ENCODE measurements around the gene AP1S2. TPM values are rescaled to one million over a fixed set of nuclear protein-coding genes. Genes with fewer than 3 reads are reported as not detected.

Gene AP1S2
- total and polyA plus RNA-seq, 5 donors from 2014 or later, result 32.8 to 93.5 (median 69.8) TPM

DNA sequence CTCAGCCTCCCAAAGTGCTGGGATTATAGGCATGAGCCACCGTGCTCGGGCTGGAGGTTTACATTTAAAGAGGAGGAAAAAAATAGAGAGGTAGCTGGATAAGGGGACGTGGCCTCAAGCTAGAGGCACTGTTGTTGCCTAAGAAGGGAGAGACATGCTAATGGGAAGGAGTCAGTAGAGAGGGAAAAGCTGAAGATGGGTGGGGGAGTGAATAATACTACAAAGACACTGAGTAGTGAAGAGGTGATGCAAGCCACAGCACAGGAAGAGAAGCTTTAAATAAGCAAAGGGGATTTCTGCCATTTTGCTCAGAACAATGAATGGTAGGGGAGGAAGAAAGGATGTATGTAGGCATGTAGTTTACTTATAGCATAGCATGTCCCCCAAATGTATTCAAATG is 11.5 kb upstream of the AP1S2 start:
- no peaks in the 10 kb centered on the region for H3K27me3 Mint-ChIP-seq

GRCh38 chrX:15864629-15865028 is 10.0 kb upstream of the AP1S2 start:
- H3K4me1 Mint-ChIP-seq, result no peaks in the 10 kb centered on the region
- H3K36me3 ChIP-seq (ENCODE audit: control insufficient read depth, insufficient read depth, low read length), result no peaks in the 10 kb centered on the region
- no peak overlapping the region for H3K27ac Mint-ChIP-seq
- no peaks in the 10 kb centered on the region for H3K9me3 ChIP-seq (ENCODE audit: control insufficient read depth in 2 of 2, low read length in 2 of 2)
- no peak for DNase-seq
- H3K36me3 Mint-ChIP-seq, result no peaks in the 10 kb centered on the region
- no peaks in the 10 kb centered on the region for H3K27me3 Mint-ChIP-seq
- ATAC-seq (ENCODE audit: low read depth in 2 of 2), result no peak
- no peak overlapping the region for H3K27ac ChIP-seq (ENCODE audit: insufficient read depth, low read length, poor library complexity, severe bottlenecking)
- H3K27me3 ChIP-seq (ENCODE audit: control insufficient read depth, insufficient read depth, low read length), result peaks cover 3% of the 10 kb centered on the region
- H3K9me3 Mint-ChIP-seq, result peaks cover 0 to 2% (median 0%) of the 10 kb centered on the region in 7 donors
- no peak overlapping the region for H3K4me3 ChIP-seq (ENCODE audit: low read depth, low read length)
- no peaks in the 10 kb centered on the region for H3K4me1 ChIP-seq (ENCODE audit: control insufficient read depth, insufficient read depth, low read length, poor library complexity, severe bottlenecking)
- no peak overlapping the region for H3K4me3 Mint-ChIP-seq

More for the DNA sequence above, 11.5 kb upstream of the AP1S2 start:
- Histone ChIP-seq H3K4me1 (ENCODE audit: control insufficient read depth, insufficient read depth, low read length, poor library complexity, severe bottlenecking) (no peaks in the 10 kb centered on the region), H3K36me3 (ENCODE audit: control insufficient read depth, insufficient read depth, low read length) (no peaks in the 10 kb centered on the region), H3K9me3 (ENCODE audit: control insufficient read depth in 2 of 2, low read length in 2 of 2) (no peaks in the 10 kb centered on the region), H3K4me3 (ENCODE audit: low read depth, low read length) (no peak overlapping the region), H3K27me3 (ENCODE audit: control insufficient read depth, insufficient read depth, low read length) (peaks cover 3% of the 10 kb centered on the region), H3K27ac (ENCODE audit: insufficient read depth, low read length, poor library complexity, severe bottlenecking) (no peak overlapping the region)
- ATAC-seq (ENCODE audit: low read depth in 2 of 2), result no peak
- no peaks in the 10 kb centered on the region for H3K36me3 Mint-ChIP-seq
- H3K9me3 Mint-ChIP-seq, result no peaks in the 10 kb centered on the region
- no peak for DNase-seq
- no peak overlapping the region for H3K4me3 Mint-ChIP-seq
- H3K4me1 Mint-ChIP-seq, result no peaks in the 10 kb centered on the region
- H3K27ac Mint-ChIP-seq, result no peak overlapping the region

DNA sequence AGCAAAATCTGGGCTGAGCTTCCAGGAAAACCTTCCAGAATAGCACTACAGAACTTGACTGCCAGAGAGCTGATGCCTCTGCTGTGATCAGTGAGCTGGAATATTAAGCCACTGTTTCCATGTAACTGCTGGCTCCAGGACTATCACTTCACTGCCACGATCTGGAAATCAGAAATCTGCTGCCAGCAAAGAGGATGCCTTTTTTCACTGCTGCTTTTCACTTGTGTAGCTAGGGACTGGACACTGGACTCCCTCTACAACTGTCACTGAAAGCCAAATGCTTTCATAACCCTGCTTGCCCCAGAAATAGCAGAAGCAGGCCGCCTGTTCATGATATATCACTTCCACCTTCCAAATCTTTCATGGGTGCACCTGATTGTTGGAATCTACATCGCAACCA is 9.4 kb upstream of the AP1S2 start:
- no peaks in the 10 kb centered on the region for H3K36me3 Mint-ChIP-seq
- H3K27ac Mint-ChIP-seq, result no peak overlapping the region
- Histone ChIP-seq H3K4me1 (ENCODE audit: control insufficient read depth, insufficient read depth, low read length, poor library complexity, severe bottlenecking) (no peaks in the 10 kb centered on the region), H3K4me3 (ENCODE audit: low read depth, low read length) (no peak overlapping the region), H3K36me3 (ENCODE audit: control insufficient read depth, insufficient read depth, low read length) (no peaks in the 10 kb centered on the region), H3K27ac (ENCODE audit: insufficient read depth, low read length, poor library complexity, severe bottlenecking) (no peak overlapping the region), H3K27me3 (ENCODE audit: control insufficient read depth, insufficient read depth, low read length) (peaks cover 3% of the 10 kb centered on the region), H3K9me3 (ENCODE audit: control insufficient read depth in 2 of 2, low read length in 2 of 2) (no peaks in the 10 kb centered on the region)
- H3K4me3 Mint-ChIP-seq, result no peak overlapping the region
- ATAC-seq (ENCODE audit: low read depth in 2 of 2), result no peak
- no peaks in the 10 kb centered on the region for H3K27me3 Mint-ChIP-seq
- H3K9me3 Mint-ChIP-seq, result peaks cover 0 to 2% (median 0%) of the 10 kb centered on the region in 7 donors
- no peak for DNase-seq
- no peaks in the 10 kb centered on the region for H3K4me1 Mint-ChIP-seq

DNA sequence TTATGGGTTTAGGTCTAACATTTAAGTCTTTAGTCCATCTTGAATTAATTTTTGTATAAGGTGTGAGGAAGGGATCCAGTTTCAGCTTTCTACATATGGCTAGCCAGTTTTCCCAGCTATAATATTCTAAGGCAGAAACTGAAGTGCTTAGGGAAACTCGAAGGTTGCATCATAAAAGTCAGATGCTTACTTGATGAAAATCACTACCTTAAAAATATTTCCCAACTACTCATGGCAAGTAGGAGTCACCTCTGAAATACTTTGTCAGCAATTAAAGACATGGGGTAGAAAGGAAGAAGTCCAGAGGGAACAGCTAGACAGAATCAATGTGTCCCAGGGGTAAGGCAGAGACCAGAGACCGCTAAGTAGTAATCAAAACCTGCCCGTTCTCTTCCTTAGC is 6.3 kb upstream of the AP1S2 start:
- no peak for DNase-seq
- peaks cover 0 to 2% (median 0%) of the 10 kb centered on the region in 7 donors for H3K9me3 Mint-ChIP-seq
- H3K36me3 Mint-ChIP-seq, result no peaks in the 10 kb centered on the region
- H3K27me3 Mint-ChIP-seq, result no peaks in the 10 kb centered on the region
- no peaks in the 10 kb centered on the region for H3K36me3 ChIP-seq (ENCODE audit: control insufficient read depth, insufficient read depth, low read length)
- no peaks in the 10 kb centered on the region for H3K27me3 ChIP-seq (ENCODE audit: control insufficient read depth, insufficient read depth, low read length)
- H3K4me1 Mint-ChIP-seq, result peaks cover 0 to 3% (median 0%) of the 10 kb centered on the region in 4 donors
- no peak overlapping the region for H3K4me3 ChIP-seq (ENCODE audit: low read depth, low read length)
- H3K9me3 ChIP-seq (ENCODE audit: control insufficient read depth in 2 of 2, low read length in 2 of 2), result no peaks in the 10 kb centered on the region
- no peaks in the 10 kb centered on the region for H3K4me1 ChIP-seq (ENCODE audit: control insufficient read depth, insufficient read depth, low read length, poor library complexity, severe bottlenecking)
- no peak for ATAC-seq (ENCODE audit: low read depth in 2 of 2)
- H3K27ac Mint-ChIP-seq, result no peak overlapping the region
- no peak overlapping the region for H3K27ac ChIP-seq (ENCODE audit: insufficient read depth, low read length, poor library complexity, severe bottlenecking)
- no peak overlapping the region for H3K4me3 Mint-ChIP-seq

- Histone ChIP-seq H3K36me3 (ENCODE audit: control insufficient read depth, insufficient read depth, low read length) (no peaks in the 10 kb centered on the region), H3K27me3 (ENCODE audit: control insufficient read depth, insufficient read depth, low read length) (no peaks in the 10 kb centered on the region), H3K9me3 (ENCODE audit: control insufficient read depth in 2 of 2, low read length in 2 of 2) (no peaks in the 10 kb centered on the region), H3K4me1 (ENCODE audit: control insufficient read depth, insufficient read depth, low read length, poor library complexity, severe bottlenecking) (peaks cover 16% of the 10 kb centered on the region), H3K27ac (ENCODE audit: insufficient read depth, low read length, poor library complexity, severe bottlenecking) (no peak overlapping the region), H3K4me3 (ENCODE audit: low read depth, low read length) (no peak overlapping the region)
- ATAC-seq (ENCODE audit: low read depth in 2 of 2) (no peak), DNase-seq (no peak)
- peaks cover 0 to 19% (median 3%) of the 10 kb centered on the region in 4 donors for H3K4me1 Mint-ChIP-seq
- no peaks in the 10 kb centered on the region for H3K27me3 Mint-ChIP-seq
- H3K9me3 Mint-ChIP-seq, result peaks cover 0 to 2% (median 0%) of the 10 kb centered on the region in 7 donors
- H3K36me3 Mint-ChIP-seq, result no peaks in the 10 kb centered on the region
- H3K4me3 Mint-ChIP-seq, result no peak overlapping the region
- no peak overlapping the region for H3K27ac Mint-ChIP-seq
Measured at GRCh38 chrX:15858051-15858450, 3.4 kb upstream of the AP1S2 start.

GRCh38 chrX:15856636-15857035 is 2.0 kb upstream of the AP1S2 start:
- Histone ChIP-seq H3K36me3 (ENCODE audit: control insufficient read depth, insufficient read depth, low read length) (no peaks in the 10 kb centered on the region), H3K27ac (ENCODE audit: insufficient read depth, low read length, poor library complexity, severe bottlenecking) (no peak overlapping the region), H3K4me3 (ENCODE audit: low read depth, low read length) (no peak overlapping the region), H3K4me1 (ENCODE audit: control insufficient read depth, insufficient read depth, low read length, poor library complexity, severe bottlenecking) (peaks cover 16% of the 10 kb centered on the region), H3K27me3 (ENCODE audit: control insufficient read depth, insufficient read depth, low read length) (no peaks in the 10 kb centered on the region), H3K9me3 (ENCODE audit: control insufficient read depth in 2 of 2, low read length in 2 of 2) (no peaks in the 10 kb centered on the region)
- Mint-ChIP-seq H3K9me3 (peaks cover 0 to 2% (median 0%) of the 10 kb centered on the region in 7 donors), H3K27ac (no peak overlapping the region), H3K27me3 (no peaks in the 10 kb centered on the region), H3K4me1 (peaks cover 4 to 28% (median 8%) of the 10 kb centered on the region in 4 donors), H3K4me3 (peak overlapping the region in 2 of 4 donors; percentile 63 to 75), H3K36me3 (peaks cover 2% of the 10 kb centered on the region)
- ATAC-seq (ENCODE audit: low read depth in 2 of 2) (no peak), DNase-seq (no peak)

DNA sequence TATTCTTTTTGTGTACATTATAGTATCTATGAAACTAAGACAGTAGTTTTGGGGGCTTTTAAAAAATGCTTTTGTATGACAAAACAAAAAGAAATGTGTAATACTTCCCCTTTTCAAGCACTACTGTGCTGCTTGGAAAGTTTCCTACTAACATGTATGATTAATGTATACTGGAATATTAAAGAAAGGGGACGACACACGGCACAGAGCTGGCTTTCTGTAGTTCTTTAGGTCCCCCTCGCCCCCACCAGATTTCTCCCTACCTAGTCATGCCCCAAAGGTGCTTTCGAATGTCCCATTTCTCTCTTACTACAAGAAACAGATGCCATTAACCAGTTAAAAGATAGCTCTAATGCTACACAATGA is 1.6 kb upstream of the AP1S2 start:
- Histone ChIP-seq H3K4me1 (ENCODE audit: control insufficient read depth, insufficient read depth, low read length, poor library complexity, severe bottlenecking) (peaks cover 16% of the 10 kb centered on the region), H3K36me3 (ENCODE audit: control insufficient read depth, insufficient read depth, low read length) (no peaks in the 10 kb centered on the region), H3K9me3 (ENCODE audit: control insufficient read depth in 2 of 2, low read length in 2 of 2) (no peaks in the 10 kb centered on the region), H3K27ac (ENCODE audit: insufficient read depth, low read length, poor library complexity, severe bottlenecking) (no peak overlapping the region), H3K27me3 (ENCODE audit: control insufficient read depth, insufficient read depth, low read length) (no peaks in the 10 kb centered on the region), H3K4me3 (ENCODE audit: low read depth, low read length) (no peak overlapping the region)
- Mint-ChIP-seq H3K9me3 (peaks cover 0 to 2% (median 0%) of the 10 kb centered on the region in 7 donors), H3K27me3 (no peaks in the 10 kb centered on the region), H3K36me3 (peaks cover 3% of the 10 kb centered on the region), H3K4me3 (peak overlapping the region in 3 of 4 donors; percentile 39 to 92 (median 63)), H3K4me1 (peaks cover 5 to 30% (median 9%) of the 10 kb centered on the region in 4 donors), H3K27ac (no peak overlapping the region)
- ATAC-seq (ENCODE audit: low read depth in 2 of 2) (no peak), DNase-seq (no peak)

DNA sequence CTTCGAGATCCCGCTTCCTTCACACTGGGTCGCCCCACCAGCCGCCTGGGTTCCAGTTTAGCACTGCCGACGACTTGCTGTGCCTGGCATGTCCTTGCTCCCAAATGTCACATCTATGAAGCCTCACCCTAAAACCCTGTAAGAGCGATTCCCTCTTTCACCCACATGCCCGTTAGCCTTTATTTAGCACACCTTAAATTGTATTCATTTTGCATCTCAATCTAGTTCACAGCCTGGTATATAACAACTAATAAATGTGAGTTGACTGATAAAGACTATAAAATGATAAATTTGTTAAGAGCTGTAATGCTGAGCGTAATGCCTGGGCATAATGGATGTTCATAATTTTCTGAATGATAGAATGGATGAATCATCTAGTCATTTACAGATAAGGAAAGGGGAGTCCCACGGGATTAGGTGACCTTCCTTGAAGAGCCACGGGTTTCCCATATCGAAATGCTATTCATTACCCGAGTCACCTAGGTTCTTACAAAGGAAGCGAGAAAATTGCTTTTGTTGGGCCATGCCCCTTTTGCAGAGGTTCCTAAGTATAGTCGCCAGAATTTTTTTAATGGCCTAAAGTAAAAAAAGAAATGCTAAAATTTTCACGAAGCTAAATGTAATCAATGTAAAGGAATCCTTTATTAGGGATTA is 1.1 kb upstream of the AP1S2 start:
- H3K9me3 ChIP-seq (ENCODE audit: control insufficient read depth in 2 of 2, low read length in 2 of 2), result no peaks in the 10 kb centered on the region
- Mint-ChIP-seq H3K27me3 (no peaks in the 10 kb centered on the region), H3K4me1 (peaks cover 10 to 35% (median 10%) of the 10 kb centered on the region in 4 donors), H3K9me3 (peaks cover 0 to 1% (median 0%) of the 10 kb centered on the region in 7 donors), H3K4me3 (peak overlapping the region; percentile 92 to 98 (median 96)), H3K36me3 (peaks cover 8% of the 10 kb centered on the region), H3K27ac (peak overlapping the region; percentile 98 to 99 (median 98))
- H3K27me3 ChIP-seq (ENCODE audit: control insufficient read depth, insufficient read depth, low read length), result no peaks in the 10 kb centered on the region
- peak overlapping the region; percentile 85 for H3K27ac ChIP-seq (ENCODE audit: insufficient read depth, low read length, poor library complexity, severe bottlenecking)
- no peak for ATAC-seq (ENCODE audit: low read depth in 2 of 2)
- H3K4me3 ChIP-seq (ENCODE audit: low read depth, low read length), result peak overlapping the region; percentile 85
- no peak for DNase-seq
- peaks cover 16% of the 10 kb centered on the region for H3K4me1 ChIP-seq (ENCODE audit: control insufficient read depth, insufficient read depth, low read length, poor library complexity, severe bottlenecking)
- H3K36me3 ChIP-seq (ENCODE audit: control insufficient read depth, insufficient read depth, low read length), result no peaks in the 10 kb centered on the region

All from CD4-positive, CD25-positive, alpha-beta regulatory T cell (primary cell).